Measurements from ENCODE around the gene SPARCL1.

SPARCL1 gene

GRCh38 chr4:87566276-87566675 is 37.1 kb upstream of the SPARCL1 start:
- H3K79me2 ChIP-seq (ENCODE audit: low read length), result no peaks in the 10 kb centered on the region
- no peaks in the 10 kb centered on the region for H3K36me3 ChIP-seq (replicated peaks; ENCODE audit: insufficient read depth, low read length)
- no peak overlapping the region for H2AFZ ChIP-seq (ENCODE audit: low read length)
- no peaks in the 10 kb centered on the region for H3K4me1 ChIP-seq (ENCODE audit: low read length)
- no peak overlapping the region for H3K4me3 ChIP-seq (ENCODE audit: low read length)
- H3K9me3 ChIP-seq (replicated peaks; ENCODE audit: insufficient read depth, low read length), result no peaks in the 10 kb centered on the region
- no peak overlapping the region for H3K4me2 ChIP-seq (ENCODE audit: low read depth, low read length)
- no peak overlapping the region for H3K9ac ChIP-seq (ENCODE audit: low read length)
- H3K27ac ChIP-seq (ENCODE audit: low read length), result no peak overlapping the region
- H3F3A ChIP-seq (ENCODE audit: insufficient read depth, low read length), result no peaks in the 10 kb centered on the region
- H3K27me3 ChIP-seq (replicated peaks; ENCODE audit: insufficient read depth, low read length), result no peaks in the 10 kb centered on the region
- no peaks in the 10 kb centered on the region for H3K9me2 ChIP-seq (replicated peaks; ENCODE audit: insufficient read depth, low read length)
- no peak for TF ChIP-seq CTCF (IDR thresholded peaks at IDR 0.05; ENCODE audit: low read length)
- no peak for TF ChIP-seq EZH2phosphoT487 (IDR thresholded peaks at IDR 0.05; ENCODE audit: low read length)
- no peak for TF ChIP-seq EZH2 (optimal IDR thresholded peaks at IDR 0.05; ENCODE audit: low read depth, low read length)
- no peaks in the 10 kb centered on the region for H4K20me1 ChIP-seq (ENCODE audit: insufficient read depth, low read length)
- DNase-seq, result no peak

GRCh38 chr4:87565746-87566145 is 36.6 kb upstream of the SPARCL1 start:
- no peaks in the 10 kb centered on the region for H3K36me3 ChIP-seq (replicated peaks; ENCODE audit: insufficient read depth, low read length)
- H3K4me3 ChIP-seq (ENCODE audit: low read length), result no peak overlapping the region
- no peaks in the 10 kb centered on the region for H3K4me1 ChIP-seq (ENCODE audit: low read length)
- no peak overlapping the region for H3K27ac ChIP-seq (ENCODE audit: low read length)
- H3K9ac ChIP-seq (ENCODE audit: low read length), result no peak overlapping the region
- no peaks in the 10 kb centered on the region for H3F3A ChIP-seq (ENCODE audit: insufficient read depth, low read length)
- no peaks in the 10 kb centered on the region for H4K20me1 ChIP-seq (ENCODE audit: insufficient read depth, low read length)
- H3K9me3 ChIP-seq (replicated peaks; ENCODE audit: insufficient read depth, low read length), result no peaks in the 10 kb centered on the region
- no peak overlapping the region for H2AFZ ChIP-seq (ENCODE audit: low read length)
- TF ChIP-seq CTCF (IDR thresholded peaks at IDR 0.05; ENCODE audit: low read length) (no peak), EZH2 (optimal IDR thresholded peaks at IDR 0.05; ENCODE audit: low read depth, low read length) (no peak), EZH2phosphoT487 (IDR thresholded peaks at IDR 0.05; ENCODE audit: low read length) (no peak)
- H3K4me2 ChIP-seq (ENCODE audit: low read depth, low read length), result no peak overlapping the region
- DNase-seq, result no peak
- H3K9me2 ChIP-seq (replicated peaks; ENCODE audit: insufficient read depth, low read length), result no peaks in the 10 kb centered on the region
- no peaks in the 10 kb centered on the region for H3K27me3 ChIP-seq (replicated peaks; ENCODE audit: insufficient read depth, low read length)
- no peaks in the 10 kb centered on the region for H3K79me2 ChIP-seq (ENCODE audit: low read length)

GRCh38 chr4:87560802-87561201 is 31.6 kb upstream of the SPARCL1 start:
- TF ChIP-seq EZH2 (optimal IDR thresholded peaks at IDR 0.05; ENCODE audit: low read depth, low read length) (no peak), CTCF (IDR thresholded peaks at IDR 0.05; ENCODE audit: low read length) (no peak), EZH2phosphoT487 (IDR thresholded peaks at IDR 0.05; ENCODE audit: low read length) (no peak)
- H3K4me1 ChIP-seq (ENCODE audit: low read length), result peaks cover 12% of the 10 kb centered on the region
- no peak overlapping the region for H3K9ac ChIP-seq (ENCODE audit: low read length)
- no peaks in the 10 kb centered on the region for H4K20me1 ChIP-seq (ENCODE audit: insufficient read depth, low read length)
- no peak overlapping the region for H3K4me3 ChIP-seq (ENCODE audit: low read length)
- 0 out of 2 replicates have a peak, but pooled peaks cover 3% of the 10 kb centered on the region for H3F3A ChIP-seq (ENCODE audit: insufficient read depth, low read length)
- DNase-seq, result no peak
- no peaks in the 10 kb centered on the region for H3K36me3 ChIP-seq (replicated peaks; ENCODE audit: insufficient read depth, low read length)
- H3K27ac ChIP-seq (ENCODE audit: low read length), result no peak overlapping the region
- H3K4me2 ChIP-seq (ENCODE audit: low read depth, low read length), result no peak overlapping the region
- no peaks in the 10 kb centered on the region for H3K9me2 ChIP-seq (replicated peaks; ENCODE audit: insufficient read depth, low read length)
- H3K27me3 ChIP-seq (replicated peaks; ENCODE audit: insufficient read depth, low read length), result no peaks in the 10 kb centered on the region
- H3K79me2 ChIP-seq (ENCODE audit: low read length), result no peaks in the 10 kb centered on the region
- no peak overlapping the region for H2AFZ ChIP-seq (ENCODE audit: low read length)
- no peaks in the 10 kb centered on the region for H3K9me3 ChIP-seq (replicated peaks; ENCODE audit: insufficient read depth, low read length)

Measured in MM.1S (cell line).